Adrenal gland (tissue), 5 donors: ENCODE results near the gene DRAP1.

Experiments
- CTCF ChIP-seq, 6 experiments: fragments of 450-650 bp in 4 of 6; fragments of 200-600 bp in 2 of 6; sonication (generic) in 1 of 6; IDR thresholded peaks; 1 replicate in 5 of 6; 2 replicates in 1 of 6; pipeline versions ENCODE4 v1.5.1 to v1.8.0; 2016 to 2021; ENCODE audit warnings: antibody characterized with exemption in 6 of 6, mild to moderate bottlenecking in 2 of 6, moderate library complexity in 1 of 6
- POLR2A ChIP-seq, 2 donors: fragments of 450-650 bp; IDR thresholded peaks; one replicate each; pipeline ENCODE4 v1.6.1; 2017; ENCODE audit warnings: antibody characterized with exemption in 2 of 2, mild to moderate bottlenecking in 2 of 2, moderate library complexity in 1 of 2
- donor health status: DM: no; HTN: no; CAD: no.

GRCh38 chr11:65931773-65932557 is 12.7 kb downstream of the DRAP1 start:
- TF ChIP-seq CTCF (IDR thresholded peaks at IDR 0.05) (no peak), POLR2A (IDR thresholded peaks at IDR 0.05) (no peak)
